Upper lobe of left lung (tissue), 6 donors: ENCODE measurements around the gene HACD1. TPM values are rescaled to one million over a fixed set of nuclear protein-coding genes. Genes with fewer than 3 reads are reported as not detected.

ENCODE experiments used
- ATAC-seq, 2 donors: fragments of 200-7000 bp; cut with Tn5 transposase; one replicate each; pipeline ENCODE4 v1.9.1; 2022; ENCODE audit warnings: mild to moderate bottlenecking in 2 of 2, moderate library complexity in 2 of 2; ENCODE audit not compliant: low FRiP score in 2 of 2
- DNase-seq, 2 donors: peaks; one replicate each; pipeline ENCODE4 v3.0.0-alpha.2; 2019 to 2020
- H3K27ac ChIP-seq, 4 donors: fragments of 200-600 bp; sonication (generic); one replicate each; pipeline ENCODE4 v1.5.1; 2016 to 2019
- H3K27me3 ChIP-seq, 4 donors: fragments of 200-600 bp; sonication (generic); one replicate each; pipeline ENCODE4 v1.5.1; 2017 to 2019
- H3K36me3 ChIP-seq, 4 donors: fragments of 200-600 bp; sonication (generic); one replicate each; pipeline ENCODE4 v1.5.1; 2016 to 2019
- H3K4me1 ChIP-seq, 4 donors: fragments of 200-600 bp; sonication (generic); one replicate each; pipeline ENCODE4 v1.5.1; 2018 to 2019
- H3K4me3 ChIP-seq, 4 donors: fragments of 200-600 bp; sonication (generic); one replicate each; pipeline ENCODE4 v1.5.1; 2017 to 2019; ENCODE audit warnings: mild to moderate bottlenecking in 2 of 4, moderate library complexity in 1 of 4
- H3K9me3 ChIP-seq, 4 donors: fragments of 200-600 bp; sonication (generic); one replicate each; pipeline ENCODE4 v1.5.1; 2018 to 2019
- CTCF ChIP-seq, 6 experiments: fragments of 450-650 bp in 4 of 6; fragments of 200-600 bp in 2 of 6; sonication (generic) in 2 of 6; IDR thresholded peaks; one replicate each; pipeline ENCODE4 v1.5.1; 2016 to 2019; ENCODE audit warnings: antibody characterized with exemption in 6 of 6
- EP300 ChIP-seq, 4 donors: sonication (generic); formaldehyde crosslinking; IDR thresholded peaks; one replicate each; pipeline ENCODE4 v1.5.1; 2017; ENCODE audit warnings: antibody characterized with exemption in 4 of 4, control low read depth in 2 of 4
- POLR2A ChIP-seq, 4 donors: fragments of 450-650 bp; IDR thresholded peaks; one replicate each; pipeline ENCODE4 v1.5.1; 2016 to 2017; ENCODE audit warnings: antibody characterized with exemption in 4 of 4, mild to moderate bottlenecking in 2 of 4
- POLR2AphosphoS5 ChIP-seq, 2 donors: sonication (generic); formaldehyde crosslinking; IDR thresholded peaks; one replicate each; pipeline ENCODE4 v1.5.1; 2017; ENCODE audit warnings: antibody characterized with exemption in 2 of 2
- WGBS, 2 donors: methylation state at CpG; one replicate each; pipeline ENCODE4 v1.1.5; 2017 to 2018; 5-methylcytosine and 5-hydroxymethylcytosine counted together
- small RNA-seq, 4 donors: library from RNA; depleted of rRNA; stranded (forward); fragments of <200 nt; gene quantifications; one replicate each; pipeline ENCODE3, GENCODE V24; 2016
- total RNA-seq, 6 donors: library from RNA; depleted of rRNA in 4 of 6; stranded (reverse); fragments of >200 nt in 4 of 6; gene quantifications; one replicate each; pipeline versions ENCODE4 v1.1.0 to v1.2.1, GENCODE V29; 2016 to 2021
- donor health status: DM: no; HTN: no; CAD: no; lungs with moderate emphysema.
- donor health status: DM: no; HTN: yes; CAD: no; lungs with severe emphysema.

The HACD1 gene
- total RNA-seq, 6 donors from 2014 or later, result 16.4 to 32.4 (median 25.8) TPM

DNA sequence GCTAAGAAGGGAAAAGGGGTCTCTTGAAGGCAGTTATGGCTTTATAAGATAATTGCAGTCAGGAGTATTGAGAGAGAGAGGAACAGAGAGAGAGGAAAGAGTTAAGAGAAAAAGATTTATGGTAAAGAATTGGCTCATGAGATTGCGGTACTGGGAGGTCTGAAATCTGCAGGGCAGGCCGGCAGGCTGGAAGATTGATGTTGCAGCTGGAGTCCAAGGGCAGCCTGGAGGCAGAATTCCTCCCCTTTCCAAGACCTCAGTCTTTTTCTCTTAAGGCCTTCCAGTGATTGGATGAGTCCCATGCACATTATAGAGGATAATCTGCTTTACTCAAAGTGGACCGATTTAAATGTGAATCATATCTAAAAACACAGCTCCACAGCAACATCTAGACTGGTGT lies 68.4 kb downstream of the HACD1 start:
- TF ChIP-seq CTCF (IDR thresholded peaks at IDR 0.05) (no peak), EP300 (IDR thresholded peaks at IDR 0.05) (no peak), POLR2AphosphoS5 (IDR thresholded peaks at IDR 0.05) (no peak), POLR2A (IDR thresholded peaks at IDR 0.05) (no peak)
- H3K4me3 ChIP-seq, result no peak overlapping the region
- no peaks in the 10 kb centered on the region for H3K36me3 ChIP-seq
- 51 to 53% methylated on average over 3 of the region's 3 CpGs for WGBS, 2 donors
- H3K27ac ChIP-seq, result no peak overlapping the region
- no peaks in the 10 kb centered on the region for H3K27me3 ChIP-seq
- no peaks in the 10 kb centered on the region for H3K9me3 ChIP-seq
- ATAC-seq (no peak), DNase-seq (no peak)
- peaks cover 0 to 3% (median 0%) of the 10 kb centered on the region in 4 donors for H3K4me1 ChIP-seq

GRCh38 chr10:17548162-17548561 lies 69.0 kb downstream of the HACD1 start:
- Histone ChIP-seq H3K4me1 (peaks cover 0 to 3% (median 0%) of the 10 kb centered on the region in 4 donors), H3K9me3 (no peaks in the 10 kb centered on the region), H3K4me3 (no peak overlapping the region), H3K27me3 (no peaks in the 10 kb centered on the region), H3K36me3 (no peaks in the 10 kb centered on the region), H3K27ac (no peak overlapping the region)
- TF ChIP-seq CTCF (IDR thresholded peaks at IDR 0.05) (no peak), POLR2AphosphoS5 (IDR thresholded peaks at IDR 0.05) (no peak), EP300 (IDR thresholded peaks at IDR 0.05) (no peak), POLR2A (IDR thresholded peaks at IDR 0.05) (no peak)
- DNase-seq (no peak), ATAC-seq (no peak)
- 53 to 60% methylated on average over 2 of the region's 2 CpGs for WGBS, 2 donors

DNA sequence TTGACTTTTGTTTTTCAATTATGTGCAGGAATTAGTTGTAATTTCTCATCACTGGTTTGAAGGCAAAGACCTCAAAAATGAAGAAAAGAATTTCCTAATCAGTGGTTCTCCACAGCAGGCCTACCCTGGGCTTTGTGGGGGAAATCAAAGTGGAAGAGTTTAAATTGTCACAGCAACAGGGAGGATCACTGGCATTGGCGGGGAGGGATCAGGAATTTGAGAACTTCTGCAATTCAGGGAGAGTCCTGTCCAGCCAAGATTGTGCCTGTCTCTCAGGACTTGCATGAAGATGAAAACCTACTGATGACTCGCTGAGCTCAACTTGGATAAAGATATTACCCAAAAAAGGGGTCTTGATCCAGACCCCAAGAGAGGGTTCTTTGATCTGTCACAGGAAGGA lies 70.1 kb downstream of the HACD1 start:
- TF ChIP-seq POLR2A (IDR thresholded peaks at IDR 0.05) (no peak), POLR2AphosphoS5 (IDR thresholded peaks at IDR 0.05) (no peak), EP300 (IDR thresholded peaks at IDR 0.05) (no peak), CTCF (IDR thresholded peaks at IDR 0.05) (no peak)
- Histone ChIP-seq H3K27ac (no peak overlapping the region), H3K4me1 (peaks cover 0 to 3% (median 0%) of the 10 kb centered on the region in 4 donors), H3K9me3 (no peaks in the 10 kb centered on the region), H3K4me3 (no peak overlapping the region), H3K36me3 (no peaks in the 10 kb centered on the region), H3K27me3 (no peaks in the 10 kb centered on the region)
- DNase-seq (no peak), ATAC-seq (no peak)
- WGBS, 2 donors, result 83 to 92% methylated on average over 2 of the region's 2 CpGs

DNA sequence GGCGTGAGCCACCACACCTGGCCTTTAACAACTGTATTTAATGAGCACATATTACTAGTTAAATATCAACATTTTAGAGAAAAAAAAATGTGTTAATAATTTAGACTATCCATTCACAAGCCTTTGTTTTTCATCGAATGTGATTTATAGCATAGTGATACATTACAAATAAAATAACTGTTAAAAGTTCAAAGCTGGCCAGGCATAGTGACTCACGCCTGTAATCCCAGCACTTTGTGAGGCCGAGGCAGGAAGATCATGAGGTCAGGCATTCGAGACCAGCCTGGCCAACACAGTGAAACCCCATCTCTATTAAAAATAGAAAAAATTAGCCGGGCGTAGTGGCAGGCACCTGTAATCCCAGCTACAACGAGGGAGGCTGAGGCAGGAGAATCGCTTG lies 72.7 kb downstream of the HACD1 start:
- H3K27ac ChIP-seq, result no peak overlapping the region
- DNase-seq (no peak), ATAC-seq (no peak)
- H3K4me1 ChIP-seq, result peaks cover 0 to 3% (median 0%) of the 10 kb centered on the region in 4 donors
- no peaks in the 10 kb centered on the region for H3K9me3 ChIP-seq
- 87 to 93% methylated on average over 9 of the region's 9 CpGs for WGBS, 2 donors
- no peaks in the 10 kb centered on the region for H3K36me3 ChIP-seq
- no peak overlapping the region for H3K4me3 ChIP-seq
- no peaks in the 10 kb centered on the region for H3K27me3 ChIP-seq
- no peak for TF ChIP-seq POLR2A (IDR thresholded peaks at IDR 0.05)
- TF ChIP-seq EP300 (IDR thresholded peaks at IDR 0.05), result no peak
- TF ChIP-seq POLR2AphosphoS5 (IDR thresholded peaks at IDR 0.05), result no peak
- TF ChIP-seq CTCF (IDR thresholded peaks at IDR 0.05), result no peak

Small RNAs within 50 kb of the gene (small RNA-seq; reads per million reads assigned to genes)
- gene AC069542.2, result 0 reads per million in 4 donors

Other genes starting within 250 kb of the HACD1 start
- 10 to 100 TPM in 1 of 6 donors, 1 to 10 TPM in 5; 5.5 to 12.6 (median 7.0) TPM for gene ST8SIA6, start 162.8 kb downstream of the HACD1 start, total RNA-seq
- 10 to 100 TPM; 18.9 to 85.1 (median 31.2) TPM for gene STAM, start 26.8 kb upstream of the HACD1 start, total RNA-seq
- gene TMEM236, start 134.8 kb upstream of the HACD1 start, total RNA-seq, result 1 to 10 TPM in 5 of 6 donors, under 1 TPM in 1; 0.55 to 4.6 (median 1.6) TPM
- gene MRC1, start 192.0 kb upstream of the HACD1 start, total RNA-seq, result 100 to 1,000 TPM in 3 of 6 donors, 10 to 100 TPM in 3; 77.4 to 493 (median 121) TPM